Measurements from ENCODE around the gene CD151.

The CD151 gene

DNA sequence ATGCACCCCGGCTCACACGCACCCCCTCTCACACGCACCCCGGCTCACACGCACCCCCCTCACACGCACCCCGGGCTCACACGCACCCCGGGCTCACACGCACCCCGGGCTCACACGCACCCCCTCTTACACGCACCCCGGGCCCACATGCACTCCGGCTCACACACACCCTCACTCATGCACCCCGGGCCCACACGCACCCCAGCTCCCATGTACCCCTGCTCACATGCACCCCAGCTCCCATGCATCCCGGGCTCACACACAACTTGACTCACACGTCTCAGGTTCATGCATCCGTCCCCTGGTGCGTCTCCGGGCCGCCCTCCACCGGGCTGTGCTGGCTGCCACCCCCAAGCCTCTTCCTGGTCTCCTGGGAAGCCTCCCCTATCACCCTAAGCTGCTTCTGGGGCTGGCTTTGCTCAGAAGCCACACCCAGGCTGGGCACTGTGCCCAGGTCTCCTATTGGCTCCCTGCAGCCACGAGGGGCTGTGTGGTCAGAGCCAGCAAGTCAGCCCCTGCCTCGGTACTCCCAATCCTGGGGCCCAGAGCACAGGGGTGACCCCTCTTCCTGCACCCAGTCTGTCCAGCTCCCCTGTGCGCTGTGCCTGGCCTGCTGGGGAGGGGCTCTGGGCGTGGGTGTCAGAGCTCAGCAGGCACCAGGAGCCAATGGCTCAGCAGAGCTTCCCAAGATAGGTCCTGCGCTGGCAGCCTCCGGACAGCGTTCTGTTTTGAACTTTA, 26.8 kb downstream of the CD151 start:
- no peak for DNase-seq

DNA sequence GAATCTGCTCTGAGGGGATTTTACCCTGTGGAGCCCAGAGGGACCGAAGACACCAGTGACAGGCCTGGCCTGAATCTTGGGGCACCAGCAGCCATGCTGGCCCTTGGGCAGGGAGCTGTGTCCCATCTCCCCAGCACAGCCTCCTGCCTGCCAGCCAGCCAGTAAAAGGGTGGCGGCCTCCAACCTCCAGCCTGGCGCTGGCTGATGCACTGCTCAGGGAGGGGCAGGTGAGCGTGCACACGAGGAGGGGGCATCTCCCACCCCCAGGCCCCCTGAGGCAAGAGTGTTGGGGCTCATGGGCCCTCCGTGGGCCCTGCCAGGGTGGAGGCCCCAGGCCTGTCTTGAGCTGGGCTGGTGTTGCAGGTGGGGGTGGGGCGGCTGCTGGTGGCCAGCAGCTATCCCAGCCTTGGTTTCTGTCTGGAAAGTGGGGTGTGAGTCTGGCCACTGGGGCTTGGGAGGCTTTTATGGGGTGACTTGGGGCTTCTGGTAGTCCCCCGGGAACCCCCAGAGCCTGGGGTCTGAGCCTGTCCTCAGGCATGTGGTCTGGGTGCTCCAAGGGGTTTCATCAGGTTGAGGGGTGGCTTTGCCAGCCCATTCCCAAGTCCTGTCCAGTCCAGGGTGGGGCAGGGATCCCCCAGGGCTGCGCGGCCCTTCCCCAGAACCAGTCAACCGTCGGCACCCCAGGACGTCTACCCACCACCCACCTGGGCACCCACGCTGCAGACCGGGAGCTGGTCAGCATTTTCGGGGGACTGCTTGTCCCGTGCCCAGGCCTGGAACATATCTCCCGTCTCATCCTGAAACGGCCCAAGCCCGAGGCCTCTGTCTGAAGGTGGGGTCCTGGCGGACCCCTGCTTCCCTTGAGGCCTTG, 27.7 kb downstream of the CD151 start:
- no peak for DNase-seq

DNA sequence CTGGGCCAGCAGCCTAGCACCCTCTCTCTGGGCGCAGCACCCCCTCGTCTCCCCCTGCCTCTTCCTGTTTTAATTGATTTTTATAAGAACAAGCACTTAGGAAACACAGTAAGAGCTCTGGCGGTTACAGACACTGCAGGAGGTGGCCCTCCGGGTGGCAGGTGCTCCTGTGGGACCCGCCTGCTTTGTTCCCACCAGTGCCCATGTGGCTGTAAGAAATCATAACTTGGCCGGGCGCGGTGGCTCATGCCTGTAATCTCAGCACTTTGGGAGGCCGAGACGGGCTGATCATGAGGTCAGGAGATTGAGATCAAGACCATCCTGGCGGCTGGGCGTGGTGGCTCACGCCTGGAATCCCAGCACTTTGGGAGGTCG, 28.3 kb downstream of the CD151 start:
- DNase-seq: no peak

DNA sequence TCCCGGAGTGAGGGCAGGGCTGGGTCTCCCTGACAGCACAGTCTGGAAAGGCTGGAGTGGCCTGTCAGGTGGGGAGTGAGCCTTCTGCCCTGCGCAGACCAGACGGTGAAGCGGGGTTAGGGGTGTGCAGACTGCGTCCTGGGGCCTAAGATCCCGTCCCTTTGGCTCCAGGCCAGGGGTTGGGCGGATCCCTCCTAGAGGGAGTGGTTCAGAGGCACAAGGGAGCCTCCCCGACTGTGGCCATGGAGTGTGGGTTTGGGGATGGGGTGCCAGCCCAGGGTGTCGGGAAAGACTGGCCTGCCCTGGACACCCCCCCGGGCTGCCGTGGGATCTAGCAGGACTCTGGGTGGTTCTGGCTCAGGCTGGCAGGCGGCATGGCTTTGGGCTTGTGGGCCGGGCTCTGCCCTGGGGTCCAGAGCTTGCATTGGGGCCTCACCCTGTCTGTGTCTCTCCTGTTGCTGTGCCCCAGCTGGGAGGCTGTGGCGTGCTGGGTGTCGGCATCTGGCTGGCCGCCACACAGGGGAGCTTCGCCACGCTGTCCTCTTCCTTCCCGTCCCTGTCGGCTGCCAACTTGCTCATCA, 29.4 kb downstream of the CD151 start:
- no peak for DNase-seq

DNA sequence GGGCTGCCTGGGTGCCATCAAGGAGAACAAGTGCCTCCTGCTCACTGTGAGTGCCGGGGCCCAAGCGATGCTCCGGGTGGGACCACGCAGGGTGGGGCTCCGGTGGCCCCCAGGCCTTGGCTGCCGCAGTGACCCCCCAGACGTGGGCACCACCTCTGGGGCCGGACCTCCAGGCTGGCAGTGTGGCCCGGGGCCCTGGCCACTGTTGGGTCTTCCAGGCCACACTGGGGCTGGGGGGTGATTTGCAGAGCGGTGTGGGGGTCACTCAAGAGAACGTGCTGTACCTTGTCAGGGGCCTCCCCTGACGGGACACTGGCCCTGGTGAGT, 29.9 kb downstream of the CD151 start:
- DNase-seq: no peak

DNA sequence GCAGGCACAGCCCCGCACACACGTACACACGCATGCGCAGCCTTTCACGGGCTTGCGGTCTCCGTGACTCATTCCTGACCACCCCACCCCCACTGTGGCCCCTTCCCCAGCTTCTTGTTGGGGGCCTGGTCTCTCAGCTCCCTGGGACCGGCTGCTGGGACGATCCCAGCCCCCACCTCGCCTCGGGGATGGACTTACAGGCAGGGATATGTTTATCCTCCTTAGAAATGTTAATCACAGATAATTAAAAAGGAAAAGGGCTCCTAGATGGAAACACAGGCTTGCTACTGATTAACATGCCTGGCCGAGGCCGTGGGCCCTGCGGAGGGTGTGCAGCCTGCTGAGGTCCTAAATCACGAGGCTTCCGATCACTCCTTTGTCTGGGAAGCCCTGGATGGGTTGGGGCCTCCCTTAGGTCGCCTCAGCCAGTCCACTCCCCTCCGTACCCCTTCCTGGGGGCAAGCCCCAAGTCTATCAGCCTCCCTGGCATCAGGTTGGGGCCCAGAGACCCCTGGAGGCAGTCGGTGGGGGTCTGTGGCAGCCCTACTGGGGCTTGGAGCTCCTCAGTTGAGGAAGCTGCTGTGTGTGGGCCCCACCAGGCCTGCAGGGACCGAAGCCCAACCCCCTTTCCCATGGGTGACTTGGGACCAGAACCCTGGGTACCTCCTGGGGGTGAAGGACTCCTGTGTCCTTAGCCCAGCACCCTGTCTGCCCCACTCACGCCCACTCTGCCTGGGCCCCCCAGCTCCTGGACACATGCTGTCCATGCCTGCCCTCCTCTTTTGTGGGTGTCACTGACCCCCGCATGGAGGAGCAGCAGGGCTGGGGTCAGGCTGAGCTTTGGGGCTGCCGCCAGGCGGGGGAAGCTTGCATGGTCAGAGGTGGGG, 30.5 kb downstream of the CD151 start:
- no peak for DNase-seq

DNA sequence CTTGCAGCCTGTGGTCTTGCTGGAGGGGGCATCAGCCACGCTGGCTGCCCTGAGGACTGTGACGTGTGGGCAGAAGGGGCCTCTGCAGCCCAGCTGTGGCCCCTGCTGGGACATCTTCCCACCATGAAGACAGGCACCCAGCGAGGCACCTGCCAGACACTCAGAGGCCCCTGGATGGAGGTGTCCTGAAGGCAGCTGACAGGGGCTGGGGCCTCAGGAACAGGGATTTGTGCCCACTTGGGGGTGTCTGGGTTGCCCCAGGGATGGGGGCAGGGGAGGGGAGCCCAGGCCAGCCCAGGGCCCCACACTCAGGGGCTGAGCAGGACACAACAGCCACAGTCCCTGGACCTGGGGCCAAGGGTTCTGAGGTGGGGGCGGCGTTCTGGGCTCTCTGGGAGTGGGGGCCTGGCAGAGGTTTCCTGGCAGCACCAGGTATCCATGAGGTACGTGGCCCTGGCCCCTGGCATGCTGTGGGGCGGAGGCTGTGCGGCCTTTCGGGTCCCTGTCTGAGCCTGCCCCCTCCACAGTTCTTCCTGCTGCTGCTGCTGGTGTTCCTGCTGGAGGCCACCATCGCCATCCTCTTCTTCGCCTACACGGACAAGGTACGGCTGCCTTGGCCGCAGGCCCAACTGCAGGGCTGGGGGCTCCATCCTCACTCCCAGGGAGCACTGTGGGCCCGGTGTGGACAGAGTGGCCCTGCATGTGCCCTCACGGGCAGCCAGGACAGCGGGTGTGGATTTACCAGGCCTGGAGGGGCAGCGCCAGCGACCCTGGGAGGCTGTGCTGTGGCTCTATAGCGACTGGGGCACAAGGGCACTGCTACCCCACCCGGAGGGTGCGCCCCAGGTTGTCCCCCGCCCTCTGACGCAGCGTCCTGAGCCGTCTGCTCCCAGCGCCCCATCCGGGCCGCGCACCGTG, 31.4 kb downstream of the CD151 start:
- no peak for DNase-seq

DNA sequence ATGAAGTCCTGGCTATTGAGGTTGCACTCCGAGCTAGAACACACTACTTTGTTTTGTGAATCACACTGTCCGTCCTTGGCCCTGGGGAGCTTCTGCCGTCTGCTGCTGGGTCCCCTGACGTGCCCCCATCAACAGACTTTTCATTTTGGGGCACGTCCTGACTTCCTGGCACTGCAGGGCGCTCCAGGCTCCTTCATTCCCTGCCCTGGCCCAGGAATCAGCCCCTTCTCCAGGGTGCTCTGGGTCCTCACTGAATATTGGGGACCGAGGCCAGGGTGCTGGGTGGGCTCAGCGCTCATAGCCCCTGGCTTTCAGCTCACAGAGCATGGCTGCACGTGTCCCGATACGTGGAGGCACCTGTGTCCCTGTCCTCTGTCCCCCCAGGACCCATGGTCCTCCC, 32.1 kb downstream of the CD151 start:
- no peak for DNase-seq

DNA sequence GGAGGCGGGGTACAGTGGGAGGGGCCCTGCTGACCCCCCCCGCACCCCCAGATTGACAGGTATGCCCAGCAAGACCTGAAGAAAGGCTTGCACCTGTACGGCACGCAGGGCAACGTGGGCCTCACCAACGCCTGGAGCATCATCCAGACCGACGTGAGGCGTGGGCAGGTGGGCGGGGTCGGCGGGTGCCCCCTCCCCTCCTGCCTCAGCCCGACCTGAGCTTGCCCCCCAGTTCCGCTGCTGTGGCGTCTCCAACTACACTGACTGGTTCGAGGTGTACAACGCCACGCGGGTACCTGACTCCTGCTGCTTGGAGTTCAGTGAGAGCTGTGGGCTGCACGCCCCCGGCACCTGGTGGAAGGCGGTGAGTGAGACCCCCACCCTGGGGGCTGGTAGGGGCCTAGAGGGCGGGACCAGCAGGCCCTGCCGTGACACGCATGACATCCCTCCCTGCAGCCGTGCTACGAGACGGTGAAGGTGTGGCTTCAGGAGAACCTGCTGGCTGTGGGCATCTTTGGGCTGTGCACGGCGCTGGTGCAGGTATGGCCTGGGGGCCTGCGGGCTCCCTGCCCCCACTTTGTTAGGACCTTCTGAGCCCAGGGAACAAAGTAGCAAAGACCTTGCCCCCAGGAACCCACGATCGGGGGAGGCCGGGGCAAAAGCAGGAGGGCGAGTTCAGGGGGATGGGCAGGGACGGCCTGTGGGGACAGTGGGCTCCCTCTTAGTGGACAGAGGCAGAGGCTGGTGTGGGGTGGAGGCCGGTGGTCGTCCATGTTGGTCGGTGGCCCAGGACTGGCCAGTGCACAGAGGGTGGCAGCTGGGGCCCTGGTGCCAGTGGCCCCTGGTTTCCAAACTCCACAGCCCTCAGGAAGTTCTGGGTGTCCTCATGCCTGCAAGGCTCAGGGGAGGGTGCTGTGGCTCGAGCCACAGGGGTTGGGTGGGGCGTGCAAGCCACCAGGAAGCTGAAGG, 33.0 kb downstream of the CD151 start:
- no peak for DNase-seq

DNA sequence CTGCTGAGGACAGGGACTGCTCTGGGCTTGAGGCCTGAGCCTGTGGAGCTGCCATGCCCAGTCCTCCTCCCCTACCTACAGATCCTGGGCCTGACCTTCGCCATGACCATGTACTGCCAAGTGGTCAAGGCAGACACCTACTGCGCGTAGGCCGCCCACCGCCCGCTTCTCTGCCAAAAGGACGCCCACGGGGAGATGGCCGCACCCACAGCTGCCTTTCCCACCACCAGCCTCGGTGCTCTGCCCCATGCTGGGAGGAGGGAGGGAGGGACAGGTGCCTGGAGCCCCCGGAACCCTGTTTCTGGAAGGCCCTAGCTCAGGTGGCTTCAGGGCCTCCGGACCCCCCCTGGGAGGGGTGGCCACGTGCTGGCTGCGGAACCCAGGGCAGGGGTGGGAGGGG, 33.7 kb downstream of the CD151 start:
- no peak for DNase-seq

DNA sequence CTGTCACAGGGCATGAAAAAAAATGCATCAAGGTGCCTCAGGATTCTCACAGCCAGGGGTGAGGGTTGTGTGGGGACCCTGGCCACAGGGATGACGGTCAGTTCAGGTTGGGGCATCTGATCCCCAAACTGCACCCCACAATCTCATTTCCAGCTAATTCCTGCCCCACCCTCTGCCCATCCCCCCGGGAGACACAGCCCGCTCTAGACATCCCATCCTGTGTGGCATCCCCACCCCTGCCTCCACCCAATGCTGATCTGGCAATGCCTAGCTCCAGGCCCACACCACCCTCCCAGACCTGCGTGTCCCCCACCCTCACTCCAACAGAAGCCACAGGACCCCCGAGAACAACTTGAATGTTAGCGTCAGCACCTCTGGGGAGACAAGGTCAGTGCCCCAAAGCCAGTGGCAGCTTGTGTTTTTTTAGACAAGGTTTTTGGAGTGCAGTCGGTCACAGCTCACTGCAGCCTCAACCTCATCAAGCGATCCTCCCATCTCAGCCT, 35.2 kb downstream of the CD151 start:
- no peak for DNase-seq

DNA sequence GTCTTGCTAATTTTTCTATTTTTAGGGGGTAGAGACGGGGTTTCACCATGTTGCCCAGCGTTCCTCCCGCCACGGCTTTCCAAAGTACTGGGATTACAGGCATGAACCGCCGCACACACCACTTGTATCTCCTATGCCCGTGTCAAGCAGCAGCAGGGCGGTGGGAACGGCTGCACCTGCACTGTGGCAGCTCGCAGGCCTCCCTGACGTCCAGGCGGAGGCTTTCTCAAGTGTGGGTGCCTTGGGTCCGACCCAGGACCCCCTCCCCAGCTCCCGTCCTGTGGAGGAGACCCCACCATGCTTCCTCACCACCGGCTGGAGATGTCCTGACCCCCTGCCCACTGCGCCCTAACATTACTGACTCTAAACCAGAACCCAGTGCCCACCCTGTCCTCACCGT, 35.6 kb downstream of the CD151 start:
- DNase-seq: no peak

DNA sequence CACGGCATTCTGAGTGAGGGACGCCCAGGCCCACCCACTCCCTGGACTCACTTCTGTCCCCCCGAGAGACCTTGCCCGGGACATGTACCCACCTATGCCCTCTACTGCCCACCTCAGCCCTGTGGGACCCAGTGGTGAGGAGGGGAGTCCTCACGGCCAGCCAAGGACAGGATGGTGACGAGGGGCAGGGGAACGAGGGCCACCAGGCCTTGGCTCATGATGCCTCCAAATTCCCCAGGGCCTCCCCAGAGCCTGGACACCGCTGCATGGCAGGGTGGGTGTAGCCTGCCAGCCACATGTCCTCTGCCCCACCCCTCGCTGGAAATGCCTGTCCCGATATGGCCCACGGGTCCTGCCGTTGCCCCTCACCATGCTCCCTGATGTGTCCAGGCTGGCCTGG, 36.0 kb downstream of the CD151 start:
- DNase-seq: no peak

DNA sequence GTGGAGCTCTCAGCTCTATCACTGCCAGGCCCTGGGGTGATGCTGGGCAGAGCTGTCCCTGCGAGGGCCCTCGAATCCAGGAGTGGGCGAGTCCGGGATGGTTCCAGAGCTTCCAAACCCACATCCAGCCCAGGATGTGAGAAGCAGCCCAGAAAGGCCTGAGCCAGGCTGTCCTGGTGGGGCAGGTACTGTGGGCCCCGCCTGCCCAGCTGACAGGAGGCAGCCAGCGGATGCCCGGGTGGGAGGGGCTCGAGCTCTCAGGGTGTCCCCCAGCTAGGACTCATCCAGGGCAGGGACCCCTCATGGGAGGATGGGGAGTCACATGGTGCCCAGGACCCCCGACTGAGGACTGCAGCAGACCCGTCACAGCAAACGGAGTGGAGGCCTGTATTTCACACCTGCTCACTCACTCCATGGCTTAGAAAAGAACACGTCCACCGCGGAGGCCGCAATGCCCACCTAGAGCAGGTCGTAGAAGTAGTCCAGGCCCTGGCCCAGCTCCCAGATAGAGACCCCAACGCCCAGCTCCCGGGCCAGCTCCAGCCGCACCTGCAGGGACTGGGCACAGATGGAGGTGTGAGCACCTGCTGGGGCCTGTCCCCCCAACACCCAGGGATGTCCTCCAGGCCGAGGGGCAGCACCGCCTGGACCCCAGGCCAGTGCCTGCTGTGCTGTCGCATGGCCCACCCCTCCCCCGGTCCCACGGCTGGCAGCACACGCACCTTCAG, 36.8 kb downstream of the CD151 start:
- DNase-seq: no peak

DNA sequence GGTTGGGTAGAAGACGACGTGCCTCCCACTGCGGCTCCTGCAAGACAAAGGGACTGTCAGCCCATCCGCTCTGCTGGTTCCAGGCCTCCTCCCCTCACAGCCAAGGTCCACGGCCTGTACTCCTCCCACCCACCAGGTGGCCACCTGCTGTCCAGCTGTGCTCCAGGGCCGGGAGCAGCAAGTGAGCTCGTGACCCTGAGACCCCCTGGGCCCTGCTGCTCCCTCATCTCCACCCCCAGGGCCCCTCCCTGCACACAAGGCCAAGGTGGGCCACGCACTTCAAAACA, 37.3 kb downstream of the CD151 start:
- no peak for DNase-seq

DNA sequence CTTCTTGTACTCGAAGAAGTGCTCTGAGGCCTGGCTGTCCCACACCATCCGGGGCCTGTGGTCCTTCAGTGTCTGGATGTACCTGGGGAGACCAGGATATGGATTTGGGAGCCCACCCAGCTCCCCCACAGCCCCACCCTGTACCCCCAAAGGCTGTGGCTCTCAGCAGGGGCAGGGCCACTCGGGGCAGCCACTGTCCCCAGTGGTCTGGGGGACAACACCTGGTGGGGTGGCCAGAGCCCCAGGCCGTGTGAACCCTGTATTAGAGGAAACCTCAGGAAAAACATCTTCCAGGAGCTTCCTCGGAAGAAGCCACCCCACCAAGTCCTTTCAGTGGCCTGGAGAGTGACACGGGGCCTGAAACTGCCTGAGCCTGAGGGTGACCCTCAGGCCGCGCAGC, 37.7 kb downstream of the CD151 start:
- DNase-seq: no peak

DNA sequence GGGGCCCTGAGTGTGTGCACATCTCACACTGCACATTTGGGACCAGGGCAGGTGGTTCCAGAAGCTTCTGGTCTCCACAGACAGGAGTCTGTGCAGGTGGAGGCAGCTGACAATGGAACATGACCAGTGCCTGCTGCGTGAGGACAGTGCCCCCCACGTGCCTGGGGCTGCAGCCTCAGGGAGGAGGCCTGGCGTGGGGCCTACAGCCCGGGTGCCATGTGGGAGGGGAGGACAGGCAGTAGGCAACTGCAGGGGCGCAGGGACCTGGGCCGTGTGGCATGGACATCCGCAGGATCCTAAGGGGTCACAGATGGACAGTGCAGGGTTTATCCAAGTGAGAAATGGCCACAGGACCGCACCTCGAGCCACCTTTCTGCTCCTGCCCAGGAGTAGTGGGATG, 38.7 kb downstream of the CD151 start:
- no peak for DNase-seq

DNA sequence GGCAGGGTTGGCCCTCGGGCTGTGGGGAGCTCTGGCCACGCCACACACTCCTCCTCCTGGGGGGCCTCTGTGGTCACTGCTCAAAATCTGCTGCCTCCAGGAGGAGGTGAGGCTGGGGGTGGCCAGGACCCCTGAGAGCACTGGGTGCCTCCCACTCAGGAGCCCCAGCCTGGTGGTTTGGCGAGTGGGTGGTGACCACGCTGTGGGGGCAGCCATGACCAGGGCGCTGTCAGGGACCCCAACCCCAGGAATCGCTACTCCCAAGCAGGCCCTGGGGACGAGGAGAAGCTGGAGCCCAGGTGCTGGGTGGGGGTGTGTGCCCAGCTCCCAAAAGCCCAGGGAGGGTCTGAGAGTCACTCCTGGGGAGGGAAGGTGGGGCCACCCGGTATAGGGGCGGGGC, 40.0 kb downstream of the CD151 start:
- no peak for DNase-seq

DNA sequence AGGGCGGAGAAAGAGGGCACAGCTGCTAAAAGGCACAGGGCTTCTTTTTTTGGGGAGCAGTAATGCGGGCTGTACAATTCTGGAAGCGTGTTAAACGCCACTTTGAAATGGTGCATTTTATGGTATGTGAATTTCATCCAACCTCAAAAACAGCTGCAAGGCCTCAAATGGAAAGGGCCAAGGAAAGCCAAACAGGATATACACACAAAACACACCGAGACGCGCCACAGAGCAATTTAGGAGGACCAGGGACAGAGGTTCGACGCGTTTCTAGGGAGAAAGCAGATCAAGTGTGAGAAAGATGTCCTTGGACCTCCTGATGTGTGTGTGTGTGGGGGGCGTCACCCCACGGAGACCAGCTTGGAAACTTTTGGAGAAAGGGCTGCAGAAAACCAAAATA, 41.0 kb downstream of the CD151 start:
- no peak for DNase-seq

DNA sequence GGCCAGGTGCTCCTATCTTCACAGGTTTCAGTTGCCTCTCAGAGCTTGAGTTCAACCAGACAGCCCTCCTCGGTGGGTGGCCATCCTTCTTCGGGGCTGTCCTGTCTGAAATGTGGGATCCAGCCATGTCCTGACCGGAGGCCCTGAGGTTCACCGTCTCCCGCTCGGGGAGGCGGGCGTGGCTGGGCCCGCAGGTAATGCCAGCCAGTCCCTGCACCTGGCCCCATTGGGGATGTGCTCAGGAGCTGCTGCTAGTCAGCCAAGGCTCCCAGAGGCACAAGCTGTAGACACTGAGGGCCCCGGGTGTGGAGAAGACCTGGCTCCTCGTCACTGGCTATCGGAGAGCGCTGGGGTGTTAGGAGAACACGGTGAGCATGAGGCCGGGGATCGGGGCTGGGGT, 42.5 kb downstream of the CD151 start:
- no peak for DNase-seq

Measured in GF-D8 (cell line).